ENCODE results near the gene ZNF514. TPM values are rescaled to one million over a fixed set of nuclear protein-coding genes. Genes with fewer than 3 reads are reported as not detected.
"Not testable (repeated sequence)": the region's sequence is repeated elsewhere in the genome, so short reads cannot be mapped to it uniquely, and the experiment has no call there.

ZNF514 gene
- total and polyA plus RNA-seq, 2 of the 8 experiments (the other 6 are each of a cell fraction or from before 2014, with no cell fraction given): 5.3 to 13.3 TPM

DNA sequence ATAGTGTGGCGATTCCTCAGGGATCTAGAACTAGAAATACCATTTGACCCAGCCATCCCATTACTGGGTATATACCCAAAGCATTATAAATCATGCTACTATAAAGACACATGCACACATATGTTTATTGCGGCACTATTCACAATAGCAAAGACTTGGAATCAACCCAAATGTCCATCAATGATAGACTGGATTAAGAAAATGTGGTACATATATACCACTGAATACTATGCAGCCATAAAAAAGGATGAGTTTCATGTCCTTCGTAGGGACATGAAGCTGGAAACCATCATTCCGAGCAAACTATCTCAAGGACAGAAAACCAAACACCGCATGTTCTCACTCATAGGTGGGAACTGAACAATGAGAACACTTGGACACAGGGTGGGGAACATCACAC lies 61.4 kb downstream of the ZNF514 start:
- DNase-seq (ENCODE audit: low read depth in 1 of 2, low spot score in 2 of 2); H3K27ac ChIP-seq (ENCODE audit: low read depth, low read length); H3K4me3 ChIP-seq (ENCODE audit: extremely low read depth in 1 of 4, insufficient read depth in 2 of 4, low read depth in 3 of 4, low read length in 4 of 4); POLR2A ChIA-PET (ENCODE audit: partially characterized antibody); H2BK20ac ChIP-seq (ENCODE audit: low read length); H3K79me1 ChIP-seq (ENCODE audit: low read depth, low read length); H3K9me3 ChIP-seq (ENCODE audit: insufficient read depth in 2 of 2, low read depth in 1 of 2, low read length in 1 of 2); H3K27me3 ChIP-seq (replicated peaks in 1 of 4; ENCODE audit: control insufficient read depth in 3 of 4, extremely low read depth in 1 of 4, insufficient read depth in 3 of 4, low read length in 3 of 4); H2BK120ac ChIP-seq (replicated peaks; ENCODE audit: low read depth, low read length); H2AFZ ChIP-seq (ENCODE audit: low read length); H3K23me2 ChIP-seq (ENCODE audit: low read depth, low read length); H3K18ac ChIP-seq (ENCODE audit: extremely low read depth, low read length); H3K4me2 ChIP-seq (ENCODE audit: insufficient read depth in 1 of 2, low read depth in 2 of 2, low read length in 2 of 2); H2BK12ac ChIP-seq (ENCODE audit: low read depth, low read length); H3K9ac ChIP-seq (replicated peaks in 1 of 4; ENCODE audit: extremely low read depth in 1 of 4, low read depth in 3 of 4, low read length in 3 of 4); H2AK5ac ChIP-seq (ENCODE audit: low read depth, low read length); H3K14ac ChIP-seq (ENCODE audit: insufficient read length); H4K20me1 ChIP-seq (replicated peaks in 1 of 2; ENCODE audit: control insufficient read depth in 1 of 2, insufficient read depth in 2 of 2, low read length in 2 of 2); H4K5ac ChIP-seq (ENCODE audit: insufficient read length, low read depth, low read length); H4K8ac ChIP-seq (ENCODE audit: extremely low read depth, insufficient read depth, low read length); H3K79me2 ChIP-seq (ENCODE audit: control insufficient read depth in 1 of 2, insufficient read depth in 2 of 2, low read length in 2 of 2); H2BK15ac ChIP-seq (ENCODE audit: low read length); H3K4me1 ChIP-seq (replicated peaks in 1 of 4; ENCODE audit: control insufficient read depth in 3 of 4, insufficient read depth in 4 of 4, low read length in 3 of 4); H3K23ac ChIP-seq (ENCODE audit: insufficient read length); H3K56ac ChIP-seq (replicated peaks; ENCODE audit: insufficient read length, low read depth, low read length); FAIRE-seq; H3K4ac ChIP-seq (replicated peaks; ENCODE audit: insufficient read length, low read depth, low read length); CTCF ChIA-PET (ENCODE audit: partially characterized antibody); H2BK5ac ChIP-seq (ENCODE audit: low read depth, low read length); H4K91ac ChIP-seq (replicated peaks; ENCODE audit: insufficient read length, low read length): not testable (repeated sequence)
- peaks cover 9 to 24% (median 16%) of the 10 kb centered on the region in 4 experiments; a peak in 6 of 8 replicates for H3K36me3 ChIP-seq (ENCODE audit: control insufficient read depth in 2 of 4, insufficient read depth in 4 of 4, low read length in 3 of 4)
- WGBS, 2 experiments (ENCODE audit: extremely low coverage in 1 of 2, insufficient coverage in 1 of 2, insufficient read length in 1 of 2, insufficient replicate concordance in 2 of 2, low coverage in 1 of 2, low lambda C conversion rate in 2 of 2, missing lambda C conversion rate in 1 of 2): 92% methylated on average over 5 of the region's 5 CpGs; no CpG with 5 or more reads in 1 of the 2 experiments

Other genes starting within 250 kb of the ZNF514 start
- gene MAL, start 134.1 kb downstream of the ZNF514 start, total RNA-seq (2021; fragmentation: NEBNext Ultra II Directional; extraction: Animal tissue kit (Norgen Biotek cat#: 25700)): not detected in 2 replicates
- not detected in 2 replicates for gene MAL, start 134.1 kb downstream of the ZNF514 start, polyA plus RNA-seq (2011; rRNA removed)
- gene MRPS5, start 38.0 kb downstream of the ZNF514 start, total RNA-seq (2021; fragmentation: NEBNext Ultra II Directional; extraction: Animal tissue kit (Norgen Biotek cat#: 25700)): 52.8 and 53.0 TPM in 2 replicates
- gene MRPS5, start 38.0 kb downstream of the ZNF514 start, polyA plus RNA-seq (2011; rRNA removed): 36.7 and 38.3 TPM in 2 replicates
- 2.9 and 3.0 TPM in 2 replicates for gene ZNF2, start 6.0 kb upstream of the ZNF514 start, total RNA-seq (2021; fragmentation: NEBNext Ultra II Directional; extraction: Animal tissue kit (Norgen Biotek cat#: 25700))
- 0.93 and 1.3 TPM in 2 replicates for gene ZNF2, start 6.0 kb upstream of the ZNF514 start, polyA plus RNA-seq (2011; rRNA removed)
- gene ZNF892, start 47.7 kb upstream of the ZNF514 start, total RNA-seq (2021; fragmentation: NEBNext Ultra II Directional; extraction: Animal tissue kit (Norgen Biotek cat#: 25700)): 10.7 and 10.8 TPM in 2 replicates
- gene ZNF892, start 47.7 kb upstream of the ZNF514 start, polyA plus RNA-seq (2011; rRNA removed): 1.4 and 1.5 TPM in 2 replicates
- gene PROM2, start 114.6 kb upstream of the ZNF514 start, total RNA-seq (2021; fragmentation: NEBNext Ultra II Directional; extraction: Animal tissue kit (Norgen Biotek cat#: 25700)): 3.8 and 4.6 TPM in 2 replicates
- gene PROM2, start 114.6 kb upstream of the ZNF514 start, polyA plus RNA-seq (2011; rRNA removed): 1.6 and 2.6 TPM in 2 replicates
- 1.9 and 2.9 TPM in 2 replicates for gene KCNIP3, start 137.5 kb upstream of the ZNF514 start, total RNA-seq (2021; fragmentation: NEBNext Ultra II Directional; extraction: Animal tissue kit (Norgen Biotek cat#: 25700))
- 0.33 and 0.53 TPM in 2 replicates for gene KCNIP3, start 137.5 kb upstream of the ZNF514 start, polyA plus RNA-seq (2011; rRNA removed)
- gene FAHD2A, start 242.9 kb upstream of the ZNF514 start, total RNA-seq (2021; fragmentation: NEBNext Ultra II Directional; extraction: Animal tissue kit (Norgen Biotek cat#: 25700)): 25.8 and 26.7 TPM in 2 replicates
- gene FAHD2A, start 242.9 kb upstream of the ZNF514 start, polyA plus RNA-seq (2011; rRNA removed): 24.2 and 28.6 TPM in 2 replicates

Data from H1 (cell line).